ENCODE data around the gene VPS4A. TPM values are rescaled to one million over a fixed set of nuclear protein-coding genes. Genes with fewer than 3 reads are reported as not detected.

The VPS4A gene
- total RNA-seq, 1 donor from 2014 or later = 28.9 TPM

- FAIRE-seq (no peak), DNase-seq (ENCODE audit: low read depth) (no peak)
- H3K4me1 ChIP-seq (ENCODE audit: insufficient read depth, low read length) = peaks cover 12% of the 10 kb centered on the region
- no peak overlapping the region for H3K4me2 ChIP-seq (ENCODE audit: low read length)
- H3K27ac ChIP-seq (ENCODE audit: low read depth, low read length) = no peak overlapping the region
- Mint-ChIP-seq H3K9me3 (ENCODE audit: unreplicated experiment) (no peaks in the 10 kb centered on the region), H3K27ac (ENCODE audit: unreplicated experiment) (no peak overlapping the region), H3K4me3 (ENCODE audit: unreplicated experiment) (no peak overlapping the region), H3K27me3 (ENCODE audit: low read depth, unreplicated experiment) (no peaks in the 10 kb centered on the region), H3K36me3 (ENCODE audit: low read depth, unreplicated experiment) (peaks cover 2% of the 10 kb centered on the region), H3K4me1 (ENCODE audit: low read depth, unreplicated experiment) (no peaks in the 10 kb centered on the region)
- H3K36me3 ChIP-seq (ENCODE audit: insufficient read depth, low read length) = peaks cover 6% of the 10 kb centered on the region
- H3K9me3 ChIP-seq (ENCODE audit: insufficient read depth, low read depth, low read length) = no peaks in the 10 kb centered on the region
- H3K4me3 ChIP-seq (ENCODE audit: insufficient read depth, low read depth, low read length) = no peak overlapping the region
- peaks cover 11% of the 10 kb centered on the region for H4K20me1 ChIP-seq (ENCODE audit: insufficient read depth, low read length)
- TF ChIP-seq EZH2 (IDR thresholded peaks at IDR 0.05; ENCODE audit: insufficient read depth, low read length) = no peak
- TF ChIP-seq, protein P1, sequence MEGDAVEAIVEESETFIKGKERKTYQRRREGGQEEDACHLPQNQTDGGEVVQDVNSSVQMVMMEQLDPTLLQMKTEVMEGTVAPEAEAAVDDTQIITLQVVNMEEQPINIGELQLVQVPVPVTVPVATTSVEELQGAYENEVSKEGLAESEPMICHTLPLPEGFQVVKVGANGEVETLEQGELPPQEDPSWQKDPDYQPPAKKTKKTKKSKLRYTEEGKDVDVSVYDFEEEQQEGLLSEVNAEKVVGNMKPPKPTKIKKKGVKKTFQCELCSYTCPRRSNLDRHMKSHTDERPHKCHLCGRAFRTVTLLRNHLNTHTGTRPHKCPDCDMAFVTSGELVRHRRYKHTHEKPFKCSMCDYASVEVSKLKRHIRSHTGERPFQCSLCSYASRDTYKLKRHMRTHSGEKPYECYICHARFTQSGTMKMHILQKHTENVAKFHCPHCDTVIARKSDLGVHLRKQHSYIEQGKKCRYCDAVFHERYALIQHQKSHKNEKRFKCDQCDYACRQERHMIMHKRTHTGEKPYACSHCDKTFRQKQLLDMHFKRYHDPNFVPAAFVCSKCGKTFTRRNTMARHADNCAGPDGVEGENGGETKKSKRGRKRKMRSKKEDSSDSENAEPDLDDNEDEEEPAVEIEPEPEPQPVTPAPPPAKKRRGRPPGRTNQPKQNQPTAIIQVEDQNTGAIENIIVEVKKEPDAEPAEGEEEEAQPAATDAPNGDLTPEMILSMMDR (IDR thresholded peaks at IDR 0.05; ENCODE audit: insufficient read depth, low read depth, low read length) = no peak
- H3K9ac ChIP-seq (ENCODE audit: low read length) = no peak overlapping the region
- H3K79me2 ChIP-seq (ENCODE audit: insufficient read depth, low read length) = peaks cover 16% of the 10 kb centered on the region
- no peaks in the 10 kb centered on the region for H3K27me3 ChIP-seq (ENCODE audit: insufficient read depth, low read length)
- H2AFZ ChIP-seq (ENCODE audit: low read depth, low read length) = no peak overlapping the region
These were observed 3.3 kb upstream of the VPS4A start for GRCh38 chr16:69307856-69308255.

DNA sequence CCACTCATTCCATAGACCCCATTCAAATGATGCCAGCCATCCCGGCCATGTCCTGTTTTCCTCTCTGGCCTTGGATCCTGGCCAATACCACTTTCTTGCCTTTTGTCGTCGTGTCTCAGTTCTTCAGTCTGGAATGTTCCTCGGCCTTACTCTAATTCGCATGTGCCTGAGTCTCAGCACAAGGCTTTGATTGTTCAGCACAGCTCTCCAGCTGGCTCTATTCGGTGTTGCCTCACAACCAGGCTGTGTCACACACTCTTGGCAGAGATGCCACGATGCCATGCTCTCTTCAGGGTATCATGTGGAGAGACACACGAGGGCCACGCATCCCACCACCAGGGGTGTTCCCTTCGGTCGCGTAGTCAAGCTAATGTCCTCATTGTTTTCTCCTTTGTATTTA lies 1.8 kb upstream of the VPS4A start:
- Mint-ChIP-seq H3K27ac (ENCODE audit: unreplicated experiment) (no peak overlapping the region), H3K9me3 (ENCODE audit: unreplicated experiment) (no peaks in the 10 kb centered on the region)
- no peak for DNase-seq (ENCODE audit: low read depth)

More for the DNA sequence above, 1.8 kb upstream of the VPS4A start:
- no peak overlapping the region for H3K4me3 ChIP-seq (ENCODE audit: insufficient read depth, low read depth, low read length)
- H2AFZ ChIP-seq (ENCODE audit: low read depth, low read length) = no peak overlapping the region
- H3K27ac ChIP-seq (ENCODE audit: low read depth, low read length) = no peak overlapping the region
- peaks cover 15% of the 10 kb centered on the region for H3K4me1 ChIP-seq (ENCODE audit: insufficient read depth, low read length)
- H3K79me2 ChIP-seq (ENCODE audit: insufficient read depth, low read length) = peaks cover 31% of the 10 kb centered on the region
- H3K9ac ChIP-seq (ENCODE audit: low read length) = no peak overlapping the region
- no peak for TF ChIP-seq EZH2 (IDR thresholded peaks at IDR 0.05; ENCODE audit: insufficient read depth, low read length)
- TF ChIP-seq, protein P1 (IDR thresholded peaks at IDR 0.05; ENCODE audit: insufficient read depth, low read depth, low read length) = no peak
- FAIRE-seq = no peak
- peaks cover 21% of the 10 kb centered on the region for H4K20me1 ChIP-seq (ENCODE audit: insufficient read depth, low read length)
- peaks cover 3% of the 10 kb centered on the region for H3K36me3 ChIP-seq (ENCODE audit: insufficient read depth, low read length)
- Mint-ChIP-seq H3K36me3 (ENCODE audit: low read depth, unreplicated experiment) (peaks cover 2% of the 10 kb centered on the region), H3K4me3 (ENCODE audit: unreplicated experiment) (no peak overlapping the region), H3K4me1 (ENCODE audit: low read depth, unreplicated experiment) (no peaks in the 10 kb centered on the region), H3K27me3 (ENCODE audit: low read depth, unreplicated experiment) (no peaks in the 10 kb centered on the region)
- no peaks in the 10 kb centered on the region for H3K27me3 ChIP-seq (ENCODE audit: insufficient read depth, low read length)
- H3K4me2 ChIP-seq (ENCODE audit: low read length) = no peak overlapping the region
- no peaks in the 10 kb centered on the region for H3K9me3 ChIP-seq (ENCODE audit: insufficient read depth, low read depth, low read length)

Measured in astrocyte (in vitro differentiated cells and primary cell).